HCT116 (cell line): Measurements from ENCODE around the gene DCDC2.

Source experiments
- CTCF ChIP-seq, 3 experiments: fragments of 200-600 bp in 1 of 3; sonication (generic) in 1 of 3; IDR thresholded peaks in 2 of 3; conservative IDR thresholded peaks in 1 of 3; 2 replicates each; pipeline ENCODE4 v1.5.1; 2012 to 2017; ENCODE audit warnings: low read depth in 2 of 3, low read length in 2 of 3, antibody characterized with exemption in 1 of 3, borderline replicate concordance in 1 of 3, control low read depth in 1 of 3, mild to moderate bottlenecking in 1 of 3, mixed read lengths in 1 of 3, mixed run types in 1 of 3, moderate library complexity in 1 of 3; ENCODE audit not compliant: insufficient read depth in 1 of 3
- EZH2 ChIP-seq: fragments of 200-600 bp; sonication (generic); IDR thresholded peaks from 2 replicates; pipeline ENCODE4 v1.6.1; 2017; ENCODE audit warnings: antibody characterized with exemption, mixed run types
- MAX ChIP-seq: IDR thresholded peaks from 2 replicates; pipeline ENCODE4 v1.6.1; 2012
- POLR2A ChIP-seq: IDR thresholded peaks from 2 replicates; pipeline ENCODE4 v1.7.0; 2011; ENCODE audit warnings: borderline replicate concordance; ENCODE audit not compliant: insufficient read depth, insufficient read length; ENCODE audit errors: extremely low read depth
- SIN3A ChIP-seq: IDR thresholded peaks from 2 replicates; pipeline ENCODE4 v1.6.1; 2012; ENCODE audit warnings: low read depth
- YY1 ChIP-seq: IDR thresholded peaks from 2 replicates; pipeline ENCODE4 v1.6.1; 2011; ENCODE audit warnings: low read length, low read depth, moderate library complexity, mild to moderate bottlenecking; ENCODE audit not compliant: insufficient replicate concordance; ENCODE audit errors: extremely low read depth
- ZFX ChIP-seq: fragments of 450-650 bp; IDR thresholded peaks from 2 replicates; pipeline ENCODE4 v1.6.1; 2017
- TF ChIP-seq, protein P1 (sequence below): IDR thresholded peaks from 2 replicates; pipeline ENCODE4 v1.6.1; 2012

GRCh38 chr6:24149296-24149695, 208.6 kb downstream of the DCDC2 start:
- TF ChIP-seq CTCF (IDR thresholded peaks at IDR 0.05 in 2 of 3, conservative IDR thresholded peaks at IDR 0.05 in 1 of 3; ENCODE audit: borderline replicate concordance in 1 of 3, insufficient read depth in 1 of 3, low read depth in 2 of 3, low read length in 2 of 3) (no peak), EZH2 (no peak), YY1 (no peak), MAX (no peak), ZFX (no peak), SIN3A (no peak), POLR2A (no peak)
- TF ChIP-seq, protein P1, sequence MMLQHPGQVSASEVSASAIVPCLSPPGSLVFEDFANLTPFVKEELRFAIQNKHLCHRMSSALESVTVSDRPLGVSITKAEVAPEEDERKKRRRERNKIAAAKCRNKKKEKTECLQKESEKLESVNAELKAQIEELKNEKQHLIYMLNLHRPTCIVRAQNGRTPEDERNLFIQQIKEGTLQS, result no peak
